HCT116 (cell line): ENCODE data around the gene IGSF6. TPM values are rescaled to one million over a fixed set of nuclear protein-coding genes. Genes with fewer than 3 reads are reported as not detected.

Experiments
- ATAC-seq: fragments of 200-7000 bp; cut with Tn5 transposase; 2 replicates; pipeline ENCODE4 v1.9.1; 2020; ENCODE audit warnings: mild to moderate bottlenecking, moderate library complexity
- BruUV-seq: library from RNA; stranded (reverse); fragments of 400-500 nt; replicated peaks from 2 replicates; lab custom pipeline; 2021; lab: Mats Ljungman, UMichigan
- CTCF ChIA-PET: fragments of 300-600 bp; sonication (Branson Sonifier 250); formaldehyde crosslinking; loops from one replicate; lab custom pipeline; 2021; ENCODE audit warnings: antibody characterized with exemption; lab: Charles Lee
- POLR2A ChIA-PET: fragments of 300-600, 350-600 bp; sonication (Branson Sonifier 250); formaldehyde crosslinking; loops from one replicate; lab custom pipeline; 2021; ENCODE audit warnings: antibody characterized with exemption; lab: Charles Lee
- RAD21 ChIA-PET, 2 experiments: fragments of 300-600 bp; sonication (Branson Sonifier 250); formaldehyde crosslinking; loops; one replicate each; lab custom pipeline; 2023; ENCODE audit warnings: low total read pairs in 2 of 2; ENCODE audit not compliant: uncharacterized antibody in 2 of 2, unreplicated experiment in 2 of 2, low non-redundant PET in 1 of 2; lab: Charles Lee
- DNase-seq: peaks from one replicate; pipeline ENCODE4 v3.0.0-alpha.2; 2010; ENCODE audit warnings: low read depth, low spot score
- H2AFZ ChIP-seq: fragments of 200-600 bp; shearing (Covaris generic), sonication (generic); 2 replicates; pipeline ENCODE4 v1.6.1; 2017; ENCODE audit warnings: low read depth, mixed run types, mixed read lengths, antibody characterized with exemption, low read length; ENCODE audit not compliant: poor library complexity, severe bottlenecking
- H3K27ac ChIP-seq: 2 replicates; pipeline ENCODE4 v1.5.1; 2012; ENCODE audit warnings: low read depth, low read length
- H3K27me3 ChIP-seq: fragments of 200-600 bp; sonication (generic); 2 replicates; pipeline ENCODE4 v1.6.1; 2016; ENCODE audit warnings: mixed run types, low read length, mixed read lengths; ENCODE audit not compliant: insufficient read depth
- H3K36me3 ChIP-seq, 2 experiments: fragments of 200-500 bp in 1 of 2; fragments of 200-600 bp in 1 of 2; sonication (Bioruptor generic) in 1 of 2; sonication (generic) in 1 of 2; 2 replicates each; pipeline versions ENCODE4 v1.5.1 to v1.6.1; 2014 to 2016; ENCODE audit warnings: low read length in 2 of 2, inconsistent platforms in 1 of 2, mixed read lengths in 1 of 2, mixed run types in 1 of 2; ENCODE audit not compliant: insufficient read depth in 2 of 2, control insufficient read depth in 1 of 2
- H3K4me1 ChIP-seq, 2 experiments: fragments of 200-600 bp in 1 of 2; sonication (generic) in 1 of 2; 2 replicates each; pipeline versions ENCODE4 v1.5.1 to v1.6.1; 2012 to 2017; ENCODE audit warnings: low read length in 2 of 2, inconsistent platforms in 1 of 2, mild to moderate bottlenecking in 1 of 2, mixed read lengths in 1 of 2, mixed run types in 1 of 2, moderate library complexity in 1 of 2; ENCODE audit not compliant: insufficient read depth in 2 of 2, control insufficient read depth in 1 of 2
- H3K4me2 ChIP-seq: fragments of 200-600 bp; sonication (generic); 2 replicates; pipeline ENCODE4 v1.6.1; 2017; ENCODE audit warnings: mixed run types, low read length, mixed read lengths
- H3K4me3 ChIP-seq, 2 experiments: fragments of 200-600 bp in 1 of 2; sonication (generic) in 1 of 2; replicated peaks in 1 of 2; 2 replicates each; pipeline ENCODE4 v1.5.1; 2011 to 2016; ENCODE audit warnings: low read length in 2 of 2, control low read depth in 1 of 2, low read depth in 1 of 2, mild to moderate bottlenecking in 1 of 2, mixed read lengths in 1 of 2, mixed run types in 1 of 2
- H3K79me2 ChIP-seq: fragments of 200-600 bp; sonication (generic); 2 replicates; pipeline ENCODE4 v1.6.1; 2017; ENCODE audit warnings: mild to moderate bottlenecking, mixed run types, low read length, moderate library complexity, mixed read lengths; ENCODE audit not compliant: insufficient read depth
- H3K9ac ChIP-seq: fragments of 200-600 bp; sonication (generic); 2 replicates; pipeline ENCODE4 v1.6.1; 2016; ENCODE audit warnings: low read length, mixed read lengths
- H3K9me2 ChIP-seq: fragments of 200-600 bp; sonication (generic), shearing (Covaris generic); 2 replicates; pipeline ENCODE4 v1.6.1; 2017; ENCODE audit warnings: mixed run types, mild to moderate bottlenecking, moderate library complexity; ENCODE audit not compliant: insufficient read depth
- H3K9me3 ChIP-seq, 2 experiments: fragments of 200-500 bp in 1 of 2; fragments of 200-600 bp in 1 of 2; sonication (Bioruptor generic) in 1 of 2; sonication (generic) in 1 of 2; 2 replicates each; pipeline ENCODE4 v1.6.1; 2014 to 2017; ENCODE audit warnings: low read length in 2 of 2, mixed read lengths in 2 of 2, inconsistent platforms in 1 of 2, low read depth in 1 of 2, mild to moderate bottlenecking in 1 of 2, mixed run types in 1 of 2, moderate library complexity in 1 of 2; ENCODE audit not compliant: control insufficient read depth in 1 of 2, insufficient read depth in 1 of 2
- H4K20me1 ChIP-seq: fragments of 200-600 bp; sonication (generic), shearing (Covaris generic); 2 replicates; pipeline ENCODE4 v1.6.1; 2017; ENCODE audit warnings: mixed run types, mild to moderate bottlenecking, moderate library complexity; ENCODE audit not compliant: insufficient read depth
- CBX3 ChIP-seq: IDR thresholded peaks from 2 replicates; pipeline ENCODE4 v1.6.1; 2012; ENCODE audit warnings: low read depth
- ELF1 ChIP-seq: IDR thresholded peaks from 2 replicates; pipeline ENCODE4 v1.6.1; 2012; ENCODE audit warnings: low read depth, borderline replicate concordance
- EZH2 ChIP-seq: fragments of 200-600 bp; sonication (generic); IDR thresholded peaks from 2 replicates; pipeline ENCODE4 v1.6.1; 2017; ENCODE audit warnings: antibody characterized with exemption, mixed run types
- POLR2A ChIP-seq: IDR thresholded peaks from 2 replicates; pipeline ENCODE4 v1.7.0; 2011; ENCODE audit warnings: borderline replicate concordance; ENCODE audit not compliant: insufficient read depth, insufficient read length; ENCODE audit errors: extremely low read depth
- RAD21 ChIP-seq: IDR thresholded peaks from 2 replicates; pipeline ENCODE4 v1.6.1; 2012; ENCODE audit warnings: low read depth, mild to moderate bottlenecking
- SIN3A ChIP-seq: IDR thresholded peaks from 2 replicates; pipeline ENCODE4 v1.6.1; 2012; ENCODE audit warnings: low read depth
- SP1 ChIP-seq: IDR thresholded peaks from 2 replicates; pipeline ENCODE4 v1.6.1; 2012; ENCODE audit warnings: low read depth
- TCF7L2 ChIP-seq: IDR thresholded peaks from 2 replicates; pipeline ENCODE4 v1.7.0; 2011; ENCODE audit warnings: borderline replicate concordance, inconsistent platforms; ENCODE audit not compliant: insufficient read depth, insufficient read length; ENCODE audit errors: extremely low read depth
- ZFX ChIP-seq: fragments of 450-650 bp; IDR thresholded peaks from 2 replicates; pipeline ENCODE4 v1.6.1; 2017
- ZNF274 ChIP-seq: fragments of 200-500 bp; sonication (Bioruptor generic); IDR thresholded peaks from 2 replicates; pipeline ENCODE4 v1.6.1; 2014; ENCODE audit warnings: mild to moderate bottlenecking, low read depth, low read length, inconsistent platforms
- intact Hi-C: fragments of 100-400 bp; cut with micrococcal nuclease; formaldehyde crosslinking; loops from 2 replicates; pipeline ENCODE4 v1.10.0; 2022
- total RNA-seq: library from RNA; stranded (reverse); gene quantifications from one replicate; pipeline ENCODE4 v1.2.1, GENCODE V29; 2021; ENCODE audit not compliant: unreplicated experiment
- TF ChIP-seq, protein P1 (sequence below): IDR thresholded peaks from 2 replicates; pipeline ENCODE4 v1.6.1; 2012
- TF ChIP-seq, protein P2 (sequence below): IDR thresholded peaks from 2 replicates; pipeline ENCODE4 v1.6.1; 2012
- TF ChIP-seq, protein P3 (sequence below), 3 experiments: fragments of 200-600 bp in 1 of 3; sonication (generic) in 1 of 3; IDR thresholded peaks in 2 of 3; conservative IDR thresholded peaks in 1 of 3; 2 replicates each; pipeline ENCODE4 v1.5.1; 2012 to 2017; ENCODE audit warnings: low read depth in 2 of 3, low read length in 2 of 3, antibody characterized with exemption in 1 of 3, borderline replicate concordance in 1 of 3, control low read depth in 1 of 3, mild to moderate bottlenecking in 1 of 3, mixed read lengths in 1 of 3, mixed run types in 1 of 3, moderate library complexity in 1 of 3; ENCODE audit not compliant: insufficient read depth in 1 of 3
- TF ChIP-seq, protein P4 (sequence below): IDR thresholded peaks from 2 replicates; pipeline ENCODE4 v1.6.1; 2011; ENCODE audit warnings: mild to moderate bottlenecking, low read length, moderate library complexity; ENCODE audit not compliant: insufficient replicate concordance; ENCODE audit errors: extremely low read depth

IGSF6 gene
- total RNA-seq, 1 experiment from 2014 or later = not detected

DNA sequence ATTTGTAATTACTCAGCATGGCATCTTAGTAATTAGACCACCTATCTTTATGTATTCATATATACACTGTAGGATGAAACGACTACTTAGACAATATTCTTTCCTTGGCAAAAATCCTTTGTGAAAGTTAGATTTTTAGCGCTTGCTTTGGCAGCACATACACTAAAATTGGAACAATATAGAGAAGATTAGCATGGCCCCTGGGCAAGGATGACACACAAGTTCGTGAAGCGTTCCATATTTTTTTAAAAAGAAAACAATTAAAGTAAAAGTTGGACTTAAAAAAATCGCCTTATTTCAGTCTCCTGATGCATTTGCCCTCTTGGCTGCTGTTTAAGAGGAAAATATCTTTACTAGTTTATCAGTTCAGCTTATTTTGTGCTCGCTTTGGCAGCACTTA lies 10.5 kb downstream of the IGSF6 start:
- Histone ChIP-seq H3K79me2 (no peaks in the 10 kb centered on the region), H3K27ac (no peak overlapping the region), H2AFZ (no peak overlapping the region), H3K36me3 (no peaks in the 10 kb centered on the region), H3K9me3 (no peaks in the 10 kb centered on the region), H4K20me1 (no peaks in the 10 kb centered on the region), H3K4me2 (no peak overlapping the region), H3K4me3 (no peak overlapping the region), H3K4me1 (no peaks in the 10 kb centered on the region), H3K9me2 (no peaks in the 10 kb centered on the region), H3K9ac (no peak overlapping the region), H3K27me3 (no peaks in the 10 kb centered on the region)
- ChIA-PET POLR2A (no interaction called here), CTCF (interaction anchor here (1.5 kb wide), 1 partner anchor 10 kb away, joined by 4 read pairs; the partner anchor contains the start of gene IGSF6), RAD21 (no interaction called here)
- ATAC-seq (no peak), DNase-seq (no peak)
- intact Hi-C loops = no loop called here
- no TSS peak for BruUV-seq
- TF ChIP-seq TCF7L2 (no peak), POLR2A (no peak), SIN3A (no peak), ELF1 (no peak), CBX3 (no peak), ZNF274 (no peak)
- TF ChIP-seq, protein P1, sequence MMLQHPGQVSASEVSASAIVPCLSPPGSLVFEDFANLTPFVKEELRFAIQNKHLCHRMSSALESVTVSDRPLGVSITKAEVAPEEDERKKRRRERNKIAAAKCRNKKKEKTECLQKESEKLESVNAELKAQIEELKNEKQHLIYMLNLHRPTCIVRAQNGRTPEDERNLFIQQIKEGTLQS = no peak

DNA sequence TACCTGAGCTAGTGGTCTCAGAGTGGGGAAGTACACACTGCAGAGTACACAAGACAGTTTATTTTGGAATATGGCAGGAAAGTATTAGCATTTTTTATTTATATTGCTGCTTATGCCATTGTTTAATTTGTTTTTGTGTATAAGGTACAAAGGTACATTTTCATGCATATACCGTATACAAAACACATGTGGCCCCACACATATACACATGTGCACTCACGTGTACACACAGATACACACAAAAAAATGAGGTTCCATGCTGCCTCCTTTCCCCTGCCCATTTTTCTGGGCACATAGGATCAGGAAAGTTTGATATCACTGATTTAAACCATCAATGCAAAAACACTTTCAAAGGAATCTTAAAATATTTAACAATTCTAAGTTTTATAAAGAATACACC lies 12.9 kb downstream of the IGSF6 start:
- Histone ChIP-seq H2AFZ (no peak overlapping the region), H3K4me2 (no peak overlapping the region), H4K20me1 (no peaks in the 10 kb centered on the region), H3K4me3 (no peak overlapping the region), H3K36me3 (no peaks in the 10 kb centered on the region), H3K27ac (no peak overlapping the region), H3K9me2 (no peaks in the 10 kb centered on the region), H3K9me3 (no peaks in the 10 kb centered on the region), H3K27me3 (no peaks in the 10 kb centered on the region), H3K4me1 (no peaks in the 10 kb centered on the region), H3K9ac (no peak overlapping the region), H3K79me2 (no peaks in the 10 kb centered on the region)
- ATAC-seq (no peak), DNase-seq (no peak)
- CTCF ChIA-PET = interaction anchor here (0.6 kb wide), 1 partner anchor 386 kb away, joined by 3 read pairs; no protein-coding TSS in a partner anchor
- RAD21 ChIA-PET = no interaction called here
- no TSS peak for BruUV-seq
- POLR2A ChIA-PET = no interaction called here
- intact Hi-C loops = no loop called here
- TF ChIP-seq RAD21 (no peak), CBX3 (no peak), SP1 (no peak), ELF1 (no peak), EZH2 (no peak), ZFX (no peak)
- TF ChIP-seq, protein P2, sequence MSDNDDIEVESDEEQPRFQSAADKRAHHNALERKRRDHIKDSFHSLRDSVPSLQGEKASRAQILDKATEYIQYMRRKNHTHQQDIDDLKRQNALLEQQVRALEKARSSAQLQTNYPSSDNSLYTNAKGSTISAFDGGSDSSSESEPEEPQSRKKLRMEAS = no peak
- TF ChIP-seq, protein P3, sequence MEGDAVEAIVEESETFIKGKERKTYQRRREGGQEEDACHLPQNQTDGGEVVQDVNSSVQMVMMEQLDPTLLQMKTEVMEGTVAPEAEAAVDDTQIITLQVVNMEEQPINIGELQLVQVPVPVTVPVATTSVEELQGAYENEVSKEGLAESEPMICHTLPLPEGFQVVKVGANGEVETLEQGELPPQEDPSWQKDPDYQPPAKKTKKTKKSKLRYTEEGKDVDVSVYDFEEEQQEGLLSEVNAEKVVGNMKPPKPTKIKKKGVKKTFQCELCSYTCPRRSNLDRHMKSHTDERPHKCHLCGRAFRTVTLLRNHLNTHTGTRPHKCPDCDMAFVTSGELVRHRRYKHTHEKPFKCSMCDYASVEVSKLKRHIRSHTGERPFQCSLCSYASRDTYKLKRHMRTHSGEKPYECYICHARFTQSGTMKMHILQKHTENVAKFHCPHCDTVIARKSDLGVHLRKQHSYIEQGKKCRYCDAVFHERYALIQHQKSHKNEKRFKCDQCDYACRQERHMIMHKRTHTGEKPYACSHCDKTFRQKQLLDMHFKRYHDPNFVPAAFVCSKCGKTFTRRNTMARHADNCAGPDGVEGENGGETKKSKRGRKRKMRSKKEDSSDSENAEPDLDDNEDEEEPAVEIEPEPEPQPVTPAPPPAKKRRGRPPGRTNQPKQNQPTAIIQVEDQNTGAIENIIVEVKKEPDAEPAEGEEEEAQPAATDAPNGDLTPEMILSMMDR (IDR thresholded peaks at IDR 0.05 in 2 of 3, conservative IDR thresholded peaks at IDR 0.05 in 1 of 3; ENCODE audit: borderline replicate concordance in 1 of 3, insufficient read depth in 1 of 3, low read depth in 2 of 3, low read length in 2 of 3) = no peak
- TF ChIP-seq, protein P4, sequence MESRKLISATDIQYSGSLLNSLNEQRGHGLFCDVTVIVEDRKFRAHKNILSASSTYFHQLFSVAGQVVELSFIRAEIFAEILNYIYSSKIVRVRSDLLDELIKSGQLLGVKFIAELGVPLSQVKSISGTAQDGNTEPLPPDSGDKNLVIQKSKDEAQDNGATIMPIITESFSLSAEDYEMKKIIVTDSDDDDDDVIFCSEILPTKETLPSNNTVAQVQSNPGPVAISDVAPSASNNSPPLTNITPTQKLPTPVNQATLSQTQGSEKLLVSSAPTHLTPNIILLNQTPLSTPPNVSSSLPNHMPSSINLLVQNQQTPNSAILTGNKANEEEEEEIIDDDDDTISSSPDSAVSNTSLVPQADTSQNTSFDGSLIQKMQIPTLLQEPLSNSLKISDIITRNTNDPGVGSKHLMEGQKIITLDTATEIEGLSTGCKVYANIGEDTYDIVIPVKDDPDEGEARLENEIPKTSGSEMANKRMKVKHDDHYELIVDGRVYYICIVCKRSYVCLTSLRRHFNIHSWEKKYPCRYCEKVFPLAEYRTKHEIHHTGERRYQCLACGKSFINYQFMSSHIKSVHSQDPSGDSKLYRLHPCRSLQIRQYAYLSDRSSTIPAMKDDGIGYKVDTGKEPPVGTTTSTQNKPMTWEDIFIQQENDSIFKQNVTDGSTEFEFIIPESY = no peak
